ENCODE results near the gene ASPM. TPM values are rescaled to one million over a fixed set of nuclear protein-coding genes. Genes with fewer than 3 reads are reported as not detected.
A peak's percentile ranks its signal among the peaks of the same experiment; 100 is the strongest.
"Not testable (repeated sequence)": the region's sequence is repeated elsewhere in the genome, so short reads cannot be mapped to it uniquely, and the experiment has no call there.

The ASPM gene
- total RNA-seq, 1 experiment from 2014 or later, result 32.8 TPM

DNA sequence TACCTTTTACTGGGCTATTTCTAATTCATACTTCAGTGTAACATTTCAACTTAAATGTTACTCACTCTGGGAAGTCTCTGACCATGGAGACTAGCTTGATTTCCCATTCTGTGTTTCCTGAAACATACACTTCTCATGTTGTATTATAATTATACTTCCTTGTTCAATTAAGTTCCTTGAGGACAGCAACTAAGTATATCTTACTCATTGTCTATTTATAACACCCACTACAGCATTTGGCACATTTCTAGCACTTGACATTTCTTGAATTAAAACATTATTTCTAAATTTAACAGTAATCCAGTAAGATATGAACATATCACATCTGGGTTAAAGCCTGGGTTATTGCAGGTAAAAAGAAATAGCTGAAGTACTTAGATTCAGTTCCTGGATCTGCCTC is 47.0 kb downstream of the ASPM start:
- no peaks in the 10 kb centered on the region for H3K27me3 Mint-ChIP-seq (ENCODE audit: insufficient read depth, unreplicated experiment)
- TF ChIP-seq CTCF (IDR thresholded peaks at IDR 0.05; ENCODE audit: unreplicated experiment), result no peak
- intact Hi-C loops (cut with micrococcal nuclease), result no loop called here
- H3K9me3 Mint-ChIP-seq (ENCODE audit: unreplicated experiment), result no peaks in the 10 kb centered on the region
- DNase-seq (ENCODE audit: unreplicated experiment), result no peak
- no TSS peak for BruUV-seq (replicated peaks)
- CTCF ChIA-PET, result interaction anchor here (0.6 to 1.3 kb wide), 3 partner anchors 14 to 179 kb away, joined by 3 to 4 read pairs (median 4); no protein-coding TSS in a partner anchor
- no peak overlapping the region for H3K27ac Mint-ChIP-seq (ENCODE audit: low read depth, unreplicated experiment)
- H3K36me3 Mint-ChIP-seq (ENCODE audit: insufficient read depth, unreplicated experiment), result peaks cover 16% of the 10 kb centered on the region
- no peak overlapping the region for H3K4me3 Mint-ChIP-seq (ENCODE audit: unreplicated experiment)
- POLR2A ChIA-PET, result interaction anchor here (1.1 to 1.4 kb wide), 2 partner anchors 20 to 22 kb away, joined by 4 to 5 read pairs; no protein-coding TSS in a partner anchor
- peaks cover 17% of the 10 kb centered on the region for H3K4me1 Mint-ChIP-seq (ENCODE audit: insufficient read depth, unreplicated experiment)

DNA sequence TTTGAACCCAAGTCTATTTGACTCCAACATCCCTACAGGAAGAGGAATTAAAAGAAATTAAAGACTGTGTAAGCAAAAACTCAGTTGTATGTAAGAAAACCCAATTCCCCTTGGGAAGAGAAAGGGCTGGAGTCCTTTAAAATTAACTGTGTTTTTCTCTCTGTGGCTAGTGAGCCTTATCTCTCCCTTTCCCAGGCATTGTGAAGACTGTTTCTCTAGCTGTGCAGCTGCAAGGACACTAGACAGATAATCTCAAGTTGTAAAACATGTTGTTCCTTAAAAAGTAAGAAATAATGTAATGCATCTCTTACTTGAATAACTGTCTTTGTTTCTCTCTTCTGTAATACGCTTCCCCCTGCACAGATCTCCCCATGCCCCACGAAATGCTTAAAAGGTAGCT is 49.5 kb downstream of the ASPM start:
- H3K9me3 Mint-ChIP-seq (ENCODE audit: unreplicated experiment); H3K27me3 Mint-ChIP-seq (ENCODE audit: insufficient read depth, unreplicated experiment); intact Hi-C loops (cut with micrococcal nuclease); BruUV-seq (replicated peaks); DNase-seq (ENCODE audit: unreplicated experiment); H3K4me3 Mint-ChIP-seq (ENCODE audit: unreplicated experiment): not testable (repeated sequence)
- ChIA-PET POLR2A (interaction anchor here (0.5 kb wide), 1 partner anchor 20 kb away, joined by 3 read pairs; no protein-coding TSS in a partner anchor), CTCF (interaction anchor here (0.6 to 1.5 kb wide), 3 partner anchors 295 to 779 kb away, joined by 3 read pairs; no protein-coding TSS in a partner anchor)
- Mint-ChIP-seq H3K4me1 (ENCODE audit: insufficient read depth, unreplicated experiment) (peaks cover 32% of the 10 kb centered on the region), H3K36me3 (ENCODE audit: insufficient read depth, unreplicated experiment) (peaks cover 29% of the 10 kb centered on the region), H3K27ac (ENCODE audit: low read depth, unreplicated experiment) (peak overlapping the region; percentile 36)

GRCh38 chr1:197096137-197096536 is 50.3 kb downstream of the ASPM start:
- BruUV-seq (replicated peaks), result no TSS peak
- no peaks in the 10 kb centered on the region for H3K27me3 Mint-ChIP-seq (ENCODE audit: insufficient read depth, unreplicated experiment)
- peak overlapping the region; percentile 36 for H3K27ac Mint-ChIP-seq (ENCODE audit: low read depth, unreplicated experiment)
- H3K36me3 Mint-ChIP-seq (ENCODE audit: insufficient read depth, unreplicated experiment), result peaks cover 29% of the 10 kb centered on the region
- H3K9me3 Mint-ChIP-seq (ENCODE audit: unreplicated experiment), result no peaks in the 10 kb centered on the region
- no peak overlapping the region for H3K4me3 Mint-ChIP-seq (ENCODE audit: unreplicated experiment)
- intact Hi-C loops (cut with micrococcal nuclease), result no loop called here
- no peak for DNase-seq (ENCODE audit: unreplicated experiment)
- ChIA-PET CTCF (interaction anchor here (0.6 to 1.5 kb wide), 4 partner anchors 130 to 779 kb away, joined by 3 read pairs; no protein-coding TSS in a partner anchor), POLR2A (interaction anchor here (1.6 kb wide), 1 partner anchor 37 kb away, joined by 4 read pairs; no protein-coding TSS in a partner anchor)
- no peak for TF ChIP-seq CTCF (IDR thresholded peaks at IDR 0.05; ENCODE audit: unreplicated experiment)
- peaks cover 30% of the 10 kb centered on the region for H3K4me1 Mint-ChIP-seq (ENCODE audit: insufficient read depth, unreplicated experiment)

GRCh38 chr1:197093226-197093885 is 53.1 kb downstream of the ASPM start:
- intact Hi-C loops (cut with micrococcal nuclease), result no loop called here
- TF ChIP-seq CTCF (IDR thresholded peaks at IDR 0.05; ENCODE audit: unreplicated experiment), result no peak
- peak; percentile 69 for DNase-seq (ENCODE audit: unreplicated experiment)
- POLR2A ChIA-PET, result interaction anchor here (1.1 to 2.7 kb wide), 8 partner anchors 10 to 70 kb away, joined by 3 to 14 read pairs (median 4); no protein-coding TSS in a partner anchor
- H3K9me3 Mint-ChIP-seq (ENCODE audit: unreplicated experiment), result no peaks in the 10 kb centered on the region
- no peak overlapping the region for H3K4me3 Mint-ChIP-seq (ENCODE audit: unreplicated experiment)
- peaks cover 27% of the 10 kb centered on the region for H3K4me1 Mint-ChIP-seq (ENCODE audit: insufficient read depth, unreplicated experiment)
- no peaks in the 10 kb centered on the region for H3K27me3 Mint-ChIP-seq (ENCODE audit: insufficient read depth, unreplicated experiment)
- no TSS peak for BruUV-seq (replicated peaks)
- CTCF ChIA-PET, result interaction anchor here (0.7 to 2.8 kb wide), 2 partner anchors 10 to 21 kb away, joined by 4 to 11 read pairs; no protein-coding TSS in a partner anchor
- peaks cover 34% of the 10 kb centered on the region for H3K36me3 Mint-ChIP-seq (ENCODE audit: insufficient read depth, unreplicated experiment)
- peak overlapping the region; percentile 79 for H3K27ac Mint-ChIP-seq (ENCODE audit: low read depth, unreplicated experiment)

Data from MCF 10A (cell line).